ENCODE results near the gene EVC2.
"Not testable (repeated sequence)": the region's sequence is repeated elsewhere in the genome, so short reads cannot be mapped to it uniquely, and the experiment has no call there.

The EVC2 gene

DNA sequence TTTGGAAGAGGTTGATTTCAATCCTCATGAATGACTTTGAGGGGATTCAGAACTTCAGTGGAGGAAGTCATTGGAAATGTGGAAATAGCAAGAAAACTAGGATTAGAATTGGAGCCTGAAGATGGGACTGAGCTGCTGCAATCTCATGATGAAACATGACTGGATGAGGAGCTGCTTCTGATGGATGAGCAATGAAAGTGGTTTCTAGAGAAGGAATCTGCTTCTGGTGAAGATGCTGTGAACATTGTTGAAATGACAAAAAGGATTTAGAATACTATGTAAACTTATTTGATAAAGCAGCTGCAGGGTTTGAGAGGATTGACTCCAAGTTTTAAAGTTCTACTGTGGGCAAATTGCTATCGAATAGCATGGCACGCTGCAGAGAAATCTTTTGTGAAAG, 29.7 kb upstream of the EVC2 start:
- DNase-seq, result no peak

DNA sequence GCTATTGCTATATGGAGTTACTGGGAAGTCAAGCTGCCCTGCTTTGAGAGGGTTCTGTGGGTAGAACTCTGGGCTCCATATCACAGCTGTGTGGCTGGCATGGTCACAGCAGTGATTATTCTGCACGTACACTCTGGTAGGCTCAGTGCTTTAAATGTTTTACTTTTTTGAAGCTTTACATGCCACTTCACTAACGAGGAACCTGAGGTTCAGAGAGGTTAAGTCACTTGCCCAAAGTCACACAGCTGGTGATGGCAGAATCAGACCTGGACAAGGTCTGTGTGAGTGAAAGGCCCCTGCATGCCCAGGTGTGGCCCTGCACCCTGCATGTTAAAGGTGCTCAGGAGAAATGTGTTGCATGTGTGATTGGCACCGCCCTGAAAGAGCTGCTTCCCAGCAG, 27.1 kb upstream of the EVC2 start:
- DNase-seq, result no peak

DNA sequence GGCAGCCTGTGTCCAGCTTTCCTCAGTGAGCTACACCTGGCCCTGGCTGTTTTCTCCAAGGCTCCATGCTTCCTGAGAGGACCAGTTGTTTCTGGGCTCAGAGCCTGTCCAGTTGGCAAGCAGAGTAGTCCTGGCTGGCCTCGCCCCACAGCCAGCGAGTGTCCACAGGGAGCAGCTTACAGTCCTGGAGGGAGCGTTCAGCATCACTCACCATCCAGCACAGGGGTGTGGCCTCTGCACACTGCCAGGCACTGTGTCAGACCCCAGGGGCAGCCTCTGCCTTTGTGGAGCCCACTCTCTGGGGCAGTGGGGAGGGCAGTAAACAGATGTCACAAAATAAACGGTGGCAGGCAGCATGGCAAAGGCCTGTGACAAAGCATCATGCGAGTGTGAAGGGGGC, 26.5 kb upstream of the EVC2 start:
- no peak for DNase-seq

DNA sequence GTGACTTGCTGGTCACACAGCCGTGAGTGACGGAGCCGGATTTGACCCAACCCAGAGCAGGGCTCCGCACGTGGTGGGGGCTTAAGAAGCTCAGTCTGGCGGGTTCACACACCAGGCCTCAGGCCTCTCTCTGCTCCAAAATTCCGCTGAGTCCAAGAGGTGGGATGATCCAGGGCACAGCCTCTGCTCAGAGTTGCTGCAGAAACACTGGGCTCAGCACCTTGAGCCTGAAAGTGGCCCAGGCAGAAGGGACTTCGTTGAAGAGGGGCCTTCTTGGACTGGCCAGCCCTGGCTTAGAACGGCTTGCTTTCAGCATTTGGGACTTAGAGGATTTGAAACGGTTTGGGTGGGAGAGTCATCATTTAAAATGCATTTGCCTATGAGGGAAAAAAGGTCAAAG, 23.8 kb upstream of the EVC2 start:
- no peak for DNase-seq

DNA sequence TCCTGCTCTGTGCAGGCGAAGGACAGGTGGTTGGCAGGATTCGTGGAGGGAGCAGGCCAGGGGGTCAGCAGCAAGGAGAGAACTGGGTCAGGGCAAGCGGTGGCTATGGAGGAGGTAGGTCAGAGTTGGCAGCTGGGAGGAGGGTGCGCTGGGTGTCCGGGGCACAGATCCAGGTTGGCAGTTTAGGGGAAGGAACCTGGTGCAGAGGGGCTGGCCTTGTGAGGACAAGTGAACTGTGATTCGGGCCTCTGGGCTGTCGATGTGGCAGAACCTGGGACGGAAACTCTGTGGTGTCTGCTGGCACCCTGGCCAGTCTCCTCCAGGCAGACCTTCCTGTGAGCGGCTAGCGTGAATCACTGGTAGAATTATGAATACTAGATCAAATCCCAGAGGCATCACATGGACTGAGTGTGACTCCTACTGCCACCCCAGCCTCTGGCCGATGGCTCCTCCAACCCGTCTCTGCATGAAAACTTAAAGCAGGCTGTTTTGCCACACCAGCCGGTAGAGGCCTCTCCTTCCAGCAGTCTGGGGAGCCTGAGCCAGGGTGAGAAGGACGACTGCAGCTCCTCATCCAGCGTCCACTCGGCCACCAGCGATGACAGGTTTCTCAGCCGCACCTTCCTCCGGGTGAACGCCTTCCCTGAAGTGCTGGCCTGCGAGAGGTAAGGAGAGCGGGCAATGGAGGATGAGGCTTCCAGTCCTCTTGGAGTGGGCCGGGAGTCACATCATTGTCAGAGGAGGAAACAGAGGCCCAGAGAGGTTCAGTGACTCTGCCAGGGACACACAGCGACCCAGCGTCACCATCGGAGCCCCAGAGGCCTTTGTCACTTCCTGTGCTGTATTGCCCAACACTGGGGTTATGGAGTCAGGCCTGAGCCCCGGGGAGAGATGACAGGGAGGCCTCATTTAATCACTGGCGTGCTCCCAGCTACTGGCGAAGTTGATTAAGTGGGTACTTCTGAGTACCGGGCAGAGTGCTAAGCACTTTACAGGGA, 22.9 kb upstream of the EVC2 start:
- no peak for DNase-seq

DNA sequence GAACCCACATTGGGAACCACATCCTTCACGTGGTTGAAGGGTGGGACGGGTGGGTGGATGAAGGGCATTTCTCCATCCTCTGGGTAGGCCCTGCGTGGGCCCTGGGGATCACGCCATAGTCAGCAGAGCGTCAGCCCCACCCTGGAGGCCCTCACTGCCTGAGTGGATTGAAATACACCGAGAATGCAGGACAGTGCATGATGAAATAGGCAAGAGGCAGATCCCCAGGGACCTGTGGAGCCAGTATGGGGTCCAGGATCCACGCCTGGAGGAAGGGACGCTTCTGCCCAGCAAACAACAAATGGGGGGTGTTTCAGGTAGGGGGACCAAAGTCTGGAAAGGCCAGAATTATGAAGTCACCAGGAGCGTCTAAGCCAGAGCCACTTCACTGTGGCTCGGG, 22.1 kb upstream of the EVC2 start:
- no peak for DNase-seq

DNA sequence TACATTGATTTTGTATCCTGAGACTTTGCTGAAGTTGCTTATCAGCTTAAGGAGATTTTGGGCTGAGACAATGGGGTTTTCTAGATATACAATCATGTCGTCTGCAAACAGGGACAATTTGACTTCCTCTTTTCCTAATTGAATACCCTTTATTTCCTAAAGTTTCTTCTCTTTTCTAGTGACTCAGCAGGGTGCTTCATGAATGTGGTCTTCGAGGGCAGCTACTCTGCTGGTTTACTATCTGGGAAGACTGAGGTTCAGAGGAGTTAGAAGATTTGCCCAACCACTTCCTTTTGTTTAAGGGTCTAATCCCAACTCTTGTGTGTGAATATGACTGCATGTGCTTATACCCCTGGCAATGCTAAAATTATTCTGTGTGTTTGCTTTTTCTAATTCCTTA, 20.1 kb upstream of the EVC2 start:
- DNase-seq, result not testable (repeated sequence)

DNA sequence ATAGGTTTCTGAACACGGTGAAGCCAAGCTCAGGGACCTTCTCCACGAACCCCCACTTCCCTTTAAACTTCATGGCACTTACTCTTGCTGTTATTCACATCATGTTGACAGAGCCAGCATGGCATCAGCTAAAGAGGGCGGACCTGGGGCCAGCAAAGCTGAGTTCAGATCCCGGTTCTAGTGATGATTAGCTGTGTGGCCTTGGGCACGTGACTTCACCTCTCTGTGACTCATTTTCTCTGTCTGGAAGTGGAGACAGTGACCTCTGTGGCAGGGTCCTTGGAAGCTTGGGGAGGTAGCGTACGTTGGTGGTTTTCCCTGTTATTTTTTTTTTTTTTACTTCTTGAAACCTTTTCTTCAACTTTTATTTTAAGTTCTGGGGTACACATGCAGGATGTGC, 16.0 kb upstream of the EVC2 start:
- no peak for DNase-seq

DNA sequence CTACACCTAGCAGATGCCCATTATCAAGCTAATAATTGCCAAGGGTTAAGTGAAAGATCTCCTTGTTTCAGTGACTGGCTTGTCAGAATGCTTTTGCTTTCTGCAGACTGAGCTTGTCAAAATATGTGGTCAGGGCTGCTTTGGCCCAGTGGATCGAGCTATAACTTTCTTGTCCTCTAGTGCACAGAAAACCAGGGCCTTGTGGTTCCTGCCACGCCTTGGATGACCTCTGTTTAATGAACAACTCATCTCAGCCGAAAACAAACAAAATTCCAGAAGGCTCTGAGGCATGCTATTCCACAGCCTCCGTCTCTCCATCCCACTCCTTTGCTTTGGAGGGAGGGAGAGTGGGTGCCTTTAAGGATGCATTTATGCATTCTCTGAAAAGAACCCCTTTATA, 14.0 kb upstream of the EVC2 start:
- DNase-seq, result no peak

DNA sequence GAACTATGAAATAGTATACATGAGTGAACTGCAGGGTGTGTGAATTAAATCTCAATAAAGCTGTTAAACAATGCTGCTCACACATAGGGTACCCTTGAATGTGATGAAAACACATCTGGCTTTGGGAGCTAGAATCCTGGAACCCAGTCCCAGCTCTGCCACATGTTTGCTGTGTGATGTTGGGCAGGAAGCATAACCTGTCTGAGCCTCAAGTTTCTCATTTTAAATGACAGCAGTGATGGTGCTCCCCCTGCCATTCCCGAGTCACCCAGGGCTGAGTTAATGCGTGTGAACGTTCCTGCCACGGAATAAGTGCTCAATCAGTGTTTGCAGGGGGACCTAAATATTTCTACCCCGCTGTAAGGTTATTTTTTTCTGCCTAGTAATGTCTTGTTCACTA, 13.6 kb upstream of the EVC2 start:
- DNase-seq, result no peak

DNA sequence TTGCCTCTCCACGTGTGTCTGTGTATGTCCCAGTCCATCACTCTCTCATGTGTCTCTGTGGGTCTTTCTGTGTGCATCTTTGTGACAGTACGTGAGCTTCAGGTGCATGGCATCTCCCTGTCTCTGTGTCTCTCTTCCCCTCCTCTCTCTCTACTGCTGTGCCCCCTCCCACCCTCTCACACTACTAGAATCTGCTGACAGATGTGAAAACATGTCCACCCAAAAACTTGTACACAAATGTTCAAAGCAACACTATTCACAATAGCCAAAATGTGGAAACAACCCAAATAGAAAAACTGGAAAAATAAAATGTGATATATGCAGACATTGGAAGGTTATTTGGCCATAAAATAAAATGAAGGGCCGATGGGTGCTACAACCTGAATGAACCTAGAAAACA, 12.6 kb upstream of the EVC2 start:
- no peak for DNase-seq

DNA sequence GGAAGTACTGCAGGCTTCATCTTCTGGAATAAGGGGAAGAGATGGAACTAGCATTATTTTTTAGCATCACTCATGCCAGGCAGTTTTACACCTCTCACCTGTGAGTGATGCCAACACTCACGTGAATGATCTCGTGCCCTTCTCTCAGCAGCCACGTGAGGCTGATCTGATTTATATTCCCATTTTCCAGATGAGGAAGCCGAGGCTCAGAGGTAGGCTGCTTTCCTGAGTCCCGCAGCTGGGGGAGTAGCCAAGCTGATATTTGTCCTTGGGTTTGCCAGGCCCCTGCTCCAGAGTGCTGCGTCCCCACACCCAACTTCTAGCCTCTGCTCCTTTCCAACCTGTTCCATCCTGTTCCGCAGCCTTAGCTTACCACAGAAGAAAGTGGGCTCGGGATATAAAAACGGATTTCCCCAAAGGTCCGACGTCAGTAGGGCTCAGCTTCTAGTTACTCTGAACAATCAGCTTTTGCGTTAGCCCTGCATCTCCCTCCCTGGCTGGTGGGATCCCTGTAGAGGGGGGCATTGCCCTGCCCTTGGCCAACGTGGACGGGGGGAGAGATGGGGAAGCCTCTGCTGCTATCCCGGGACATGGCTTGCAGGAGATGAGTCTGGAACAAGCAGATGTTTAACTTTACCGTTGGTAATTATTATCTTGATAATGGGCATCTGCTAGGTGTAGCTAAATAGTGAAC, 11.9 kb upstream of the EVC2 start:
- DNase-seq, result no peak

DNA sequence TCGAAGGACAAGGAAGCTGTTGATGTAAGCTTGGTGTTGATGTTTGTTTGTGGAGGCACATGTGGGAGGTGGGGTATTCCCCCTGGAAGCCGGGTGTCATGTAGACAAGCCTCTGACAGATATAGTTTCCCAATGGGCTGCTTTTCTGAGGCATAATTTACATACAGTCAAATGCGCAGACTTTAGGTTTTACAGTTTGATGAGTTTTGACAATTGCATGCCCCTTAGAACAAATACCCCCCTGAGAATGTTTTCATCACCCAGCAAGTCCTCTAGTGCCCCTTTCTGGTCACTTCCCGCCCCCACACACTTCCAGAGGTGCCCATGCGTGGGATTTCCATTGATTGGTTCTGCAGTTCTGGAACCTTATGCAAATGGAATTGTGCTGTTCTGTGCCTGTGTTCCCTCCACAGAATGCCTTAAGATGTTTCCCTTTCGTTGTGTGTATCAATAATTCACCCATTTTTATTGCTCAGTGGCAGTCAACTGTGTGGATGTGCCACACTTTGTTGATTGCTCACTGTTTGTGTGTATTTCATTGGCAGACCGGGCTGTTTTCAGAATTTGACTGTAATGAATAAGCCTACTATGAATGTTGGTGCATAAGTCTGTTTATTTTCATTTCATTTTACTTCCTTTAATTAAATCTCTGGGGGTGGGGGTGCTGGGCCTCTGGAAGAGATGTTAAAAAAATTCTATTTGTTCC, 11.1 kb upstream of the EVC2 start:
- no peak for DNase-seq

DNA sequence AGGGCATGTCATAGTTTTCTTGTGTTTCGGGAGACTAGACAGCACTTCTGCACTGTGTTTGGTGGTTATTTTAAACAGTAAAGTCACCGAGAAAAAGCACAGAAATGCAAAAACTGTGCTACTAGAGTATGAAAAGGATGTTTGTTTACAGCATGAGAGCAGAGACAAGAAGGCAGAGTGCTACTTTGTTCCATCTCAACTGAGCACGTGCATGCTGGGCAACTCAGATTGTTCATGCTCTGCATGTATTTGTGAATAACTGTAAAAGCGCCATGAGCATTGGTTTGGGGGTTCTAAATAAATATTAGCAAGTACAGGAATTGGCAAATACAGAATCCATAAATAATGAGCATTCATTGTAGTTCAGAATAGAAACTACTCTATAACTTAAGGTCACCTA, 10.1 kb upstream of the EVC2 start:
- DNase-seq, result no peak

DNA sequence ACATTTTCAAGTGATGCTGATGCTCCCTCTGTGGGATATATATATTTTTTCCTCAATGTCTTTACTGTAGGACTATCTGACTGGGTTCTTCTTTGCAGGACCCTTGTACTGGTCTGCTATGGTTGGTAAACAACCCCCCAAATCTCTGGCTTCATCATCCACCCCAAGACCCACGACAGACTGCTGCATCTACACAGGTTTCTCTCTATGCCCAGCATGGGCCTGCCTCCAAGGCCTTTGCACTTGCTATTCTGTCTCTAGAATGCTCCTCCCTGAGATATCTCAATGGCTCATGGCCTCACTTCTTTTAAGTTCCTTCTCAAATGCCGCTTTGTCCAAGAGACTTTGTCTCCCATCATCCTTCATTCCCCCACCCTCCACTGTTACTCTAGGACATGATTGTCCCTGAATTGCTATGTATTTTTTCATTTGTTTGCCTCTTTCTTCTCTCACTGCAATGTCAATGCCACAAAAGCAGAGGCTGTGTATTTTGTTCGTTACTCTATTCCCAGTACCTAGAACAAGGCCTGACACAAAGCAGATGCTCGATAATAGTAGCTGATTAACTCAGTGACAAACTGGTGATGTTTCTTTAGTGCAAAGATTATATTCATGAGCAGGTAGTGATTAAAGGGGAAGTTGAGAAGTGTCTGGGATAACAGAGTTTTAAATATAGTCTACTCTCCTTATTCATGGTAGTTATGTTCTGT, 9.2 kb upstream of the EVC2 start:
- DNase-seq, result no peak

DNA sequence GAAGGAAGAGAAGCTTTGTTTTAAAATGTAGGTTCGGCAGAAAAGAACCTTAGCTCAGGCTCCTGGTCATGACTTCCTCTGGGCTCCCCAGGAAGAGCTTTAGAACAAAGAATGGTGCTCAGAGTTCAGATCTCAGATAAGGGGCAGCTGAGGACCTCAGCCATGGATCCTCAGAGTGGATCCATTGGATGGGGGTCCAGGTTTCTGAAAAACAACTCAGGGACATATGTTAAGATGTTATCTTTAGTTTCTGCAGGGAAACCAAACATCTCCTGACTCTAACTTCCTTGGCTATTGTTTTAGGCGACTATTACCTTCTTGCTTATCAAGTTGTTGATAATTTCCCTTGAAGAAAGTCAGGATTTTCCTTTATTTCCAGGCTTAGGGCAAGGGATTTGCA, 8.0 kb upstream of the EVC2 start:
- DNase-seq, result no peak

DNA sequence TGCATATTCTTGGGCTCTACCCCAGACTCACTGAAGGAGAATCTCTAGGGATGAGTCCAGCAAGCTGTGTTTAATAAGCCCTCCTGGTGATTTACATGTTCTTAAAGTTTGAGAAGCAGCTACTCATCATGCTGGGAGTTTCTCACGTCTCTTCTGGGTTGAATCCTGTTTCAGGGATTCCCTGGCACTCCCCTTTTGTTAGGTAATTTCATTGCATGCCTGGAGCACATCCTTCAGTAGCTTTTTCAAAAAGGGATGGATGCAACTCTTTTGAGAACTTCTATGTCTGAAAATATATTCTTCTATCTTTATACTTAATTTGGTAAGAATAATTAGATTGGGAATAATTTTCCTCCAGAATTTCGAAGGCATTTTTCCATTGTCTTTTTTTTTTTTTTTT, 7.0 kb upstream of the EVC2 start:
- no peak for DNase-seq

DNA sequence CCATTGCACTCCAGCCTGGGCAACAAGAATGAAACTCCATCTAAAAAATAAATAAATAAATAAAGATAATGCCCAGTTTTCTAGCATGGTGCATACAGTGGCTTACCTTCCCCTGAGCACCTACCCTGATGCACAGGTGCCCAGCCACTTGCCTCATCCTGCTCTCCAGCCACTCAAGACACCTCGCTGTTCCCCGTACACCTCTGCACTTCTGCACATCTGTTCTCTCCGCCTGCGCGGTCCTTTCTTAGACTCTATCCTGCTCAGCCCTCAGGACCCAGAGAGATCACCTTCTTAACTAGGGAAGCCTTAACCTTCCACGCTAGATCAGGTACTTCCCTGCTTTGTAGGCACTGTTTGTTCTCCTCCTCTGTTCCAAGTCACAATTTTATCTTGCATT, 5.5 kb upstream of the EVC2 start:
- no peak for DNase-seq

DNA sequence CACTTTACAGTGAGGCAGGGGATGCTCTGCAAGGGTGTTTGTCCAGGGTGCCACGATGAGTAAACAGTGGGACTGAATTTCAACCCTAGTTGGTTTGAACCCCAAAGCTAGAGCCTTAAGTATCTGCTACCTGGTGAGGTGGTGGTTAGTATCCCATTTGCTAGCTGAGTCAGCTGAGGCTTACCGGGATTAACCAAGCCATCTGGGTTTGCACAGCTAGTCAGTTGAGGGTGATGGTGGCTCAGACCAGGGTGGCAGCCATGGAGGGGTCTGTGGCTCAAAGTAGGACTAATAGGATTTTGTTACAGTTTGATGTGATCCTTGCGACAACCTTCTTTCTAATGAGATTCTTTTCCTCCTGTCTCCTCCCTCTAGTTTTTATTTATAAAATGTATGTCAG, 4.6 kb upstream of the EVC2 start:
- DNase-seq, result no peak

DNA sequence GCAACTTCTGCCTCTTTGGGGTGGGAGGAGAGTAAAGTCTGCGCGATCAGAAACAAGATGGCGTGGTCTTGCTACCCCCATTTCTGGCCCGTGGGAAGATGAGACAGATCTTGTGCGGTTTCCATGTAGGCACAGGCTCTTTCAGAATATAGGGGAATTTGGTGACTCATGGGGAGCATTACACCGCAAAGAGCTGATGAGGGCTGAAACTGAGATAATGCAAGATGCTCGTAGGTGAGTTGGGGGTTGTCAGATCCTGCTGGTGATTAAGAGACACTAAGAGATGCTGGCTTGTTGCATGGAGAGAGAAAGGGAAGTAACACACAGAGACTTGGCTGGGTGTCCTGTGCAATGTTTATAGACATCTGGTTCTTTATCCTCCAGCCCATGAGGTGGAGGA, 4.2 kb upstream of the EVC2 start:
- no peak for DNase-seq

DNA sequence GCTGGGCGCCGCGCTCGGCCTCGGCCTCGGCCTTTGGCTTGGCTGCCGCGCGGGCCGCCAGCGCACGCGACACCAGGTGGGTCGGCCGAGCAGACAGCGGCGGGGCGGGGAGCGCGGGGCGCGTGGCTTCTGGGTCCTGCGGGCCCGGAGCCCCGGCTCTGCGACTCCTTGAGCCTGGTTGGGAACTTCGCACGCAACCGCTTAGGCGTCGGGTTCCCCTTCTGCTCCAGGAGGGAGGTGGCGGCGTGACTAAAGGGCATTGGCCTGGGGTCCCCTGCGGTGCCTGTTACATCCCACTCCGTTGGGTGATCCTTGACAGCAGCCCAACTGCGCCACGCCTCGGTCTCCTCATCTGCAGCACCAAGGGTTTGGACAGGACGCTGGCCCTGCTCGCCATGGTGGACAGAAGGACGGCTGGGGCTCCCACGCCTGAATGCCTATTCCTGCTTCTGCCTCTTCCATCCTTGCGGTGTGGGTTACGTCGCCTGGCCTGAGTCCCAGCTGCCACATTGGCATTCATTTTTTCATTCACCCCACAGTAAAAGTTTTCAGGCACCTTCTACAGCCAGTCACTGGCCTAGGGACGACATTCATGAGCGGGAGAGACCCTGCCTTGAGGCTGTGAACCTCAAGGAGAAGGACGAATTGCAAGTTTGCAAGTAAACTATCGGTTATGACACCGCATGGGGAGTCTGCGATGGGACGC, 3.3 kb upstream of the EVC2 start:
- no peak for DNase-seq

DNA sequence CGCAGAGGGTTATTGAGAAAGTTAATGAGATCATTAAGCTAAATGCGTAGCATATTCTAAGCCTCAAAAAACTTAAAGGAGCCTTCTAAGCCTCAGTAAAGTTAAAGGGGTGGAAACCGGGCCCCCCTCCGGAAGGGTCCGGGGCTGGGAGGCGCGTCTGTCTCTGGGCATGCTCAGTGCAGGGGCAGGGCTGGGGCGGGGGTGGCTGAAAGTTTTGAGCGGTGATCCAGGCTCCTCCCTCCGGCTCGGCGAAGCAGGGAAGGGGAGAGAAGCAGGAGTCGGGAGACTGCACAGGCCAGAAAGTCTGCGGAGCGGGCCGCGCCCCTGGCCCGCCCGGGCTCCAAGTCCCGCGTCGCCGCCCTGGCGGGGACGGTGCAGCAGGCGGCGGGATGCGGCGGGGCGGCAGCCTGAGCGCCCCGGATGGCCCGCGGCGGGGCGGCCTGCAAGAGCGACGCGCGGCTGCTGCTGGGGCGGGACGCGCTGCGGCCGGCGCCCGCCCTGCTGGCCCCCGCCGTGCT, 2.7 kb upstream of the EVC2 start, which contains the start of gene EVC:
TSS of gene EVC (plus strand) at position 241 of the 518 bp plus-strand sequence. CDS start at position 421, 180 bp downstream.
- DNase-seq, result no peak
